Measurements from ENCODE around the gene GOLGA2.

Gene GOLGA2

GRCh38 chr9:128309551-128309950 lies 33.7 kb upstream of the GOLGA2 start:
- no peaks in the 10 kb centered on the region for H3K9me3 ChIP-seq (ENCODE audit: insufficient read depth, low read depth, low read length)
- H3K4me1 ChIP-seq (ENCODE audit: insufficient read depth, low read length), result no peaks in the 10 kb centered on the region
- peaks cover 43% of the 10 kb centered on the region for H3K36me3 ChIP-seq (ENCODE audit: insufficient read depth, low read depth, low read length)

GRCh38 chr9:128304971-128305288 lies 29.1 kb upstream of the GOLGA2 start:
- Histone ChIP-seq H3K4me1 (ENCODE audit: insufficient read depth, low read length) (no peaks in the 10 kb centered on the region), H3K4me3 (ENCODE audit: low read length) (no peak overlapping the region), H3K27ac (ENCODE audit: low read length) (no peak overlapping the region), H3K9ac (ENCODE audit: low read depth, low read length) (no peak overlapping the region), H3K36me3 (ENCODE audit: insufficient read depth, low read depth, low read length) (peaks cover 17% of the 10 kb centered on the region), H3K9me3 (ENCODE audit: insufficient read depth, low read depth, low read length) (no peaks in the 10 kb centered on the region), H3K27me3 (ENCODE audit: insufficient read depth, low read length) (no peaks in the 10 kb centered on the region)

More at GRCh38 chr9:128309551-128309950, 33.7 kb upstream of the GOLGA2 start:
- Histone ChIP-seq H3K27ac (ENCODE audit: low read length) (no peak overlapping the region), H3K4me3 (ENCODE audit: low read length) (no peak overlapping the region), H3K27me3 (ENCODE audit: insufficient read depth, low read length) (no peaks in the 10 kb centered on the region), H3K9ac (ENCODE audit: low read depth, low read length) (no peak overlapping the region)

GRCh38 chr9:128304136-128304970 lies 28.5 kb upstream of the GOLGA2 start:
- no peak overlapping the region for H3K4me3 ChIP-seq (ENCODE audit: low read length)
- H3K27ac ChIP-seq (ENCODE audit: low read length), result no peak overlapping the region

GRCh38 chr9:128298535-128299482 lies 23.0 kb upstream of the GOLGA2 start:
- H3K36me3 ChIP-seq (ENCODE audit: insufficient read depth, low read depth, low read length), result no peaks in the 10 kb centered on the region
- no peaks in the 10 kb centered on the region for H3K4me1 ChIP-seq (ENCODE audit: insufficient read depth, low read length)
- no peaks in the 10 kb centered on the region for H3K9me3 ChIP-seq (ENCODE audit: insufficient read depth, low read depth, low read length)
- H3K9ac ChIP-seq (ENCODE audit: low read depth, low read length), result no peak overlapping the region; the same call in 1 of the 2 replicates
- H3K4me3 ChIP-seq (ENCODE audit: low read length), result no peak overlapping the region
- H3K27me3 ChIP-seq (ENCODE audit: insufficient read depth, low read length), result no peaks in the 10 kb centered on the region
- no peak overlapping the region for H3K27ac ChIP-seq (ENCODE audit: low read length)

More at GRCh38 chr9:128304136-128304970, 28.5 kb upstream of the GOLGA2 start:
- no peaks in the 10 kb centered on the region for H3K9me3 ChIP-seq (ENCODE audit: insufficient read depth, low read depth, low read length)
- no peaks in the 10 kb centered on the region for H3K27me3 ChIP-seq (ENCODE audit: insufficient read depth, low read length)
- H3K4me1 ChIP-seq (ENCODE audit: insufficient read depth, low read length), result no peaks in the 10 kb centered on the region
- no peak overlapping the region for H3K9ac ChIP-seq (ENCODE audit: low read depth, low read length)
- H3K36me3 ChIP-seq (ENCODE audit: insufficient read depth, low read depth, low read length), result peaks cover 11% of the 10 kb centered on the region

- no peaks in the 10 kb centered on the region for H3K4me1 ChIP-seq (ENCODE audit: insufficient read depth, low read length)
- no peaks in the 10 kb centered on the region for H3K36me3 ChIP-seq (ENCODE audit: insufficient read depth, low read depth, low read length)
- no peaks in the 10 kb centered on the region for H3K27me3 ChIP-seq (ENCODE audit: insufficient read depth, low read length)
- no peak overlapping the region for H3K4me3 ChIP-seq (ENCODE audit: low read length)
- no peak overlapping the region for H3K27ac ChIP-seq (ENCODE audit: low read length)
- no peak overlapping the region for H3K9ac ChIP-seq (ENCODE audit: low read depth, low read length)
- H3K9me3 ChIP-seq (ENCODE audit: insufficient read depth, low read depth, low read length), result no peaks in the 10 kb centered on the region
Measured at GRCh38 chr9:128297221-128297773, 21.5 kb upstream of the GOLGA2 start.

DNA sequence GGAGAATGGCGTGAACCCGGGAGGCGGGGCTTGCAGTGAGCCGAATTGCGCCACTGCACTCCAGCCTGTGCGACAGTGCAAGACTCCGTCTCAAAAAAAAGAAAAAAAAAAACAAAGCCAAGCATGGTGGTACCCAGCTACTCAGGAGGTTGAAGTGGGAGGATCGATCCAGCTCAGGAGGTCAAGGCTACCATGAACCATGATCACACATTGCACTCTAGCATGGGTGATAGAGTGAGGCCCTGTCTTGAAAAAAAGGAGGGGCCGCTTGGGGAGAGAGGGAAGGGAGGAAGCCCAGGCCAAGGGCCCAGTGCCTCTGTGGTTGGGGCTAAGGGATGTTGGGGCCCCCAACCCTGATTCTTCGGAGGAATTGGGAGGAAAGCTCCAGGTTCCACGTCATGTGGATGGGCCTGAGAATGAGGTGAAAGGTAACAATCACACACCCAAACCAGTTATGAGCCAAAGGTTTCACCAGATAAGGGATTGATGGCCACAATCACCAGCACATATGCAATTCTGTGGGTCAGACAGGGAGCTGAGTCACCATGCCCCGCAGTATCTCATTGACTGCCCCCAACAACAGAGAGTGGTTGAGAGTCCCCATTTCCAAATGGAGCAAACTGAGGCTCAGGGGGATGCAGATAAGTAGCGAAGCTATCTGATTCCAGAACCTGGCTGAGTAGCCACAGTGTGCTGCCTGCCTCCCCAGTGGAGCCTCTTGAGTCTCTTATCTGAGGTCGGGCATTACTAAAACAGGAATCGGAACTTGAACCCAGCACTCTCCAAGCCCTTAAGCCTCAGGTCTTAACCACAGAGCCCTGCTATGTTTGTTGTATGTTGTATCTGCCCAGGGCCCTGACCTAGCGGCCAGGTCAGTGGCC lies 20.8 kb upstream of the GOLGA2 start:
- H3K27ac ChIP-seq (ENCODE audit: low read length), result no peak overlapping the region
- H3K4me1 ChIP-seq (ENCODE audit: insufficient read depth, low read length), result no peaks in the 10 kb centered on the region
- no peak overlapping the region for H3K9ac ChIP-seq (ENCODE audit: low read depth, low read length)
- no peak overlapping the region for H3K4me3 ChIP-seq (ENCODE audit: low read length)
- no peaks in the 10 kb centered on the region for H3K36me3 ChIP-seq (ENCODE audit: insufficient read depth, low read depth, low read length)
- no peaks in the 10 kb centered on the region for H3K27me3 ChIP-seq (ENCODE audit: insufficient read depth, low read length)
- no peaks in the 10 kb centered on the region for H3K9me3 ChIP-seq (ENCODE audit: insufficient read depth, low read depth, low read length)

DNA sequence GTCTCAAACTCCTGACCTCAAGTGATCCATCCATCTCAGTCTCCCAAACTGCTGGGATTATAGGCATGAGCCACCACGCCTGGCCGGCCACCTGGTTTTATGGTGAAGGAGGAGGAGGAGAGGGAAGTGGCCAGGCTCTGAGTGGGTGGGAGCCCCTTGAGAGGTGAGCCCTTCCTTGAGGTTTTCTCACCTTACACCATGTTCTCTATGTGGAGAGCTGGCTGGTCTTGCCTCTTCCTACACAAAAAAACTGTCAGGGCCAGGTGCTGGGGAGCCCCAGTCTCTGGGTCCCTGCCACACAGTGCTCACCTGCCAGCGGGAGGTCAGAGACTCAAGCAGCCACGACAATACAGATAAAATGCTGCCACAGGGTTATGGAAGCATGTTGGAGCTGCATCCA lies 18.3 kb upstream of the GOLGA2 start:
- Histone ChIP-seq H3K4me1 (ENCODE audit: insufficient read depth, low read length) (no peaks in the 10 kb centered on the region), H3K27me3 (ENCODE audit: insufficient read depth, low read length) (no peaks in the 10 kb centered on the region), H3K4me3 (ENCODE audit: low read length) (no peak overlapping the region), H3K9me3 (ENCODE audit: insufficient read depth, low read depth, low read length) (no peaks in the 10 kb centered on the region), H3K36me3 (ENCODE audit: insufficient read depth, low read depth, low read length) (no peaks in the 10 kb centered on the region), H3K9ac (ENCODE audit: low read depth, low read length) (no peak overlapping the region), H3K27ac (ENCODE audit: low read length) (no peak overlapping the region)

DNA sequence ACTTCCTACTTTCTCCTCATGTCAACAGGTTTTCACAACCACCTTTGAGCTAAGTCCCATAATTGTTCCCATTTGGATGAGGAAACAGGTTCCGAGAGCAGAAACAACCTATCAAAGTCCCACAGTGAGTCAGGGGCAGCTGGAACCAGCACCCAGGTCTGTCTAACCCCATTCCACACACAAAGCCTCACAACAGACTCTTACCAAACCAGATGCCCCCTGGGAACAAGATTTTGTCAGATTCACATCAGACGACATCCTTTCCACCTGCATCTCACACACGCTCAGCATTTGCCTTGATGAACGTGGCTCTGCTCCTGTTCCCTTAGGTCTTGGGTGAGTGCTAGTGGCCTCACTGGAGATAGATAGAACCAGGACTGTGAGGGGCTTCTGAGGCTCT lies 17.3 kb upstream of the GOLGA2 start:
- no peaks in the 10 kb centered on the region for H3K4me1 ChIP-seq (ENCODE audit: insufficient read depth, low read length)
- H3K27me3 ChIP-seq (ENCODE audit: insufficient read depth, low read length), result no peaks in the 10 kb centered on the region
- H3K27ac ChIP-seq (ENCODE audit: low read length), result no peak overlapping the region
- H3K9ac ChIP-seq (ENCODE audit: low read depth, low read length), result no peak overlapping the region
- H3K4me3 ChIP-seq (ENCODE audit: low read length), result no peak overlapping the region
- H3K9me3 ChIP-seq (ENCODE audit: insufficient read depth, low read depth, low read length), result no peaks in the 10 kb centered on the region
- 0 out of 2 replicates have a peak, but pooled peaks cover 9% of the 10 kb centered on the region for H3K36me3 ChIP-seq (ENCODE audit: insufficient read depth, low read depth, low read length)

DNA sequence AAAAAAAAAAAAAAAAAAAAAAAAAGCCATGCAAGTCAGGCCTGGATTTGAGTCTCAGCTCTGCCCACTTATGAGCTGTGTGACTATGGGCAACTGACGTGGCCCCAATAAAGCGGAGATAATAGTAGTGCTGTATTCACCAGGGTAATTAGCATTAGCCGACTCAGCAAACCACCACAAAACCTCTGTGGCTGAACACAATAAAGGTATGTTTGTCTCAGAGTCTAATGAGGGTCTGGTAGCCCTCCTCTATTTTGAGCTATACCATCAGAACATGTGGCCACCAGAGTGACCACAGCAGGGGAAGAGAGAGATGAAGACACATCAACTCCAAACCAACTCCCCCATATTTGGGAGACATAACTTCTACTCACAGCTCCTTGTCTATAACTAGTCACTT lies 16.2 kb upstream of the GOLGA2 start:
- Histone ChIP-seq H3K4me3 (ENCODE audit: low read length) (no peak overlapping the region), H3K36me3 (ENCODE audit: insufficient read depth, low read depth, low read length) (0 out of 2 replicates have a peak, but pooled peaks cover 10% of the 10 kb centered on the region), H3K27me3 (ENCODE audit: insufficient read depth, low read length) (no peaks in the 10 kb centered on the region), H3K27ac (ENCODE audit: low read length) (no peak overlapping the region), H3K9me3 (ENCODE audit: insufficient read depth, low read depth, low read length) (no peaks in the 10 kb centered on the region), H3K9ac (ENCODE audit: low read depth, low read length) (no peak overlapping the region), H3K4me1 (ENCODE audit: insufficient read depth, low read length) (no peaks in the 10 kb centered on the region)

- no peaks in the 10 kb centered on the region for H3K4me1 ChIP-seq (ENCODE audit: insufficient read depth, low read length)
- H3K27me3 ChIP-seq (ENCODE audit: insufficient read depth, low read length), result no peaks in the 10 kb centered on the region
- H3K36me3 ChIP-seq (ENCODE audit: insufficient read depth, low read depth, low read length), result peaks cover 23% of the 10 kb centered on the region; the same call in 1 of the 2 replicates
- H3K27ac ChIP-seq (ENCODE audit: low read length), result no peak overlapping the region
- no peak overlapping the region for H3K4me3 ChIP-seq (ENCODE audit: low read length)
- H3K9ac ChIP-seq (ENCODE audit: low read depth, low read length), result no peak overlapping the region
- H3K9me3 ChIP-seq (ENCODE audit: insufficient read depth, low read depth, low read length), result no peaks in the 10 kb centered on the region
Measured at GRCh38 chr9:128288273-128289004, 12.6 kb upstream of the GOLGA2 start.
